ENCODE results near the gene NLGN3. TPM values are rescaled to one million over a fixed set of nuclear protein-coding genes. Genes with fewer than 3 reads are reported as not detected.
A peak's percentile ranks its signal among the peaks of the same experiment; 100 is the strongest.

The NLGN3 gene
- total RNA-seq, 1 experiment from 2014 or later, result 0.65 TPM

GRCh38 chrX:71095981-71096759 lies 48.5 kb upstream of the NLGN3 start:
- Histone ChIP-seq H3K79me2 (ENCODE audit: low read depth) (no peaks in the 10 kb centered on the region), H3K4me3 (peak overlapping the region; percentile 68), H3F3A (ENCODE audit: insufficient read depth, low read depth) (no peaks in the 10 kb centered on the region), H2AFZ (peak overlapping the region; percentile 90), H3K36me3 (ENCODE audit: low read depth) (no peaks in the 10 kb centered on the region), H3K9me3 (ENCODE audit: insufficient read depth, low read depth) (no peaks in the 10 kb centered on the region), H4K20me1 (ENCODE audit: insufficient read depth) (no peaks in the 10 kb centered on the region), H3K27ac (no peak overlapping the region), H3K9me2 (ENCODE audit: insufficient read depth) (no peaks in the 10 kb centered on the region), H3K4me1 (replicated peaks; ENCODE audit: insufficient read depth) (no peaks in the 10 kb centered on the region), H3K27me3 (ENCODE audit: insufficient read depth, low read depth) (no peaks in the 10 kb centered on the region), H3K4me2 (peak overlapping the region; percentile 95)
- POLR2A ChIA-PET (ENCODE audit: unreplicated experiment), result no interaction called here
- peak in 1 of 2 experiments; percentile 14 for DNase-seq
- TSS peak; percentile 72 for BruUV-seq (replicated peaks)
- no peak for TF ChIP-seq EZH2 (IDR thresholded peaks at IDR 0.05; ENCODE audit: low read depth)
- TF ChIP-seq CTCF (conservative IDR thresholded peaks at IDR 0.05), result no peak
- intact Hi-C loops (cut with micrococcal nuclease; ENCODE audit: unreplicated experiment), result no loop called here
- CTCF ChIA-PET, result no interaction called here

GRCh38 chrX:71096760-71097032 lies 47.9 kb upstream of the NLGN3 start:
- H2AFZ ChIP-seq, result peak overlapping the region; percentile 90
- H3K4me2 ChIP-seq, result peak overlapping the region; percentile 95
- ChIA-PET POLR2A (ENCODE audit: unreplicated experiment) (no interaction called here), CTCF (no interaction called here)
- H3K9me2 ChIP-seq (ENCODE audit: insufficient read depth), result no peaks in the 10 kb centered on the region
- no peaks in the 10 kb centered on the region for H3K9me3 ChIP-seq (ENCODE audit: insufficient read depth, low read depth)
- H3F3A ChIP-seq (ENCODE audit: insufficient read depth, low read depth), result no peaks in the 10 kb centered on the region
- no peaks in the 10 kb centered on the region for H3K79me2 ChIP-seq (ENCODE audit: low read depth)
- H4K20me1 ChIP-seq (ENCODE audit: insufficient read depth), result no peaks in the 10 kb centered on the region
- H3K4me3 ChIP-seq, result peak overlapping the region; percentile 68
- no TSS peak for BruUV-seq (replicated peaks)
- H3K36me3 ChIP-seq (ENCODE audit: low read depth), result no peaks in the 10 kb centered on the region
- no peaks in the 10 kb centered on the region for H3K4me1 ChIP-seq (replicated peaks; ENCODE audit: insufficient read depth)
- no peak for DNase-seq
- H3K27me3 ChIP-seq (ENCODE audit: insufficient read depth, low read depth), result no peaks in the 10 kb centered on the region
- intact Hi-C loops (cut with micrococcal nuclease; ENCODE audit: unreplicated experiment), result no loop called here
- no peak overlapping the region for H3K27ac ChIP-seq
- TF ChIP-seq EZH2 (IDR thresholded peaks at IDR 0.05; ENCODE audit: low read depth), result no peak
- TF ChIP-seq CTCF (conservative IDR thresholded peaks at IDR 0.05), result no peak

GRCh38 chrX:71098302-71098701 lies 46.3 kb upstream of the NLGN3 start:
- intact Hi-C loops (cut with micrococcal nuclease; ENCODE audit: unreplicated experiment), result no loop called here
- BruUV-seq (replicated peaks), result no TSS peak
- Histone ChIP-seq H3K36me3 (ENCODE audit: low read depth) (no peaks in the 10 kb centered on the region), H3K27ac (no peak overlapping the region), H3K79me2 (ENCODE audit: low read depth) (no peaks in the 10 kb centered on the region), H3F3A (ENCODE audit: insufficient read depth, low read depth) (no peaks in the 10 kb centered on the region), H3K9me3 (ENCODE audit: insufficient read depth, low read depth) (no peaks in the 10 kb centered on the region), H3K27me3 (ENCODE audit: insufficient read depth, low read depth) (no peaks in the 10 kb centered on the region), H4K20me1 (ENCODE audit: insufficient read depth) (no peaks in the 10 kb centered on the region), H3K9me2 (ENCODE audit: insufficient read depth) (no peaks in the 10 kb centered on the region), H3K4me1 (replicated peaks; ENCODE audit: insufficient read depth) (no peaks in the 10 kb centered on the region), H3K4me3 (no peak overlapping the region), H2AFZ (no peak overlapping the region), H3K4me2 (no peak overlapping the region)
- DNase-seq, result peak in 1 of 2 experiments; percentile 8
- CTCF ChIA-PET, result no interaction called here
- POLR2A ChIA-PET (ENCODE audit: unreplicated experiment), result no interaction called here
- TF ChIP-seq EZH2 (IDR thresholded peaks at IDR 0.05; ENCODE audit: low read depth), result no peak
- peak; percentile 59 for TF ChIP-seq CTCF (conservative IDR thresholded peaks at IDR 0.05)
